C4-2B (cell line): Measurements from ENCODE around the gene ZNF778.

Experiments
- H3K27ac ChIP-seq: fragments of 450-650 bp; 2 replicates; pipeline ENCODE4 v1.5.1; 2017
- CTCF ChIP-seq: fragments of 450-650 bp; conservative IDR thresholded peaks from 2 replicates; pipeline ENCODE4 v1.5.1; 2017; ENCODE audit warnings: mild to moderate bottlenecking
- ZFX ChIP-seq: fragments of 450-650 bp; IDR thresholded peaks from 2 replicates; pipeline ENCODE4 v1.6.1; 2017

ZNF778 gene

GRCh38 chr16:89217388-89218191, at the start of gene ZNF778:
Gene ZNF778, plus strand, starts transcription at chr16:89217703. Its CDS starts 3,425 bp downstream, at chr16:89221128.
- peak; percentile 91 for TF ChIP-seq ZFX
- no peak for TF ChIP-seq CTCF
- H3K27ac ChIP-seq: peak within 1 kb of the TSS; percentile 89

GRCh38 chr16:89168381-89169189, 48.9 kb upstream of the ZNF778 start:
- no peak for TF ChIP-seq ZFX
- TF ChIP-seq CTCF: peak; percentile 19
- no peak overlapping the region for H3K27ac ChIP-seq

GRCh38 chr16:89169778-89170177, 47.7 kb upstream of the ZNF778 start:
- no peak overlapping the region for H3K27ac ChIP-seq
- TF ChIP-seq ZFX (no peak), CTCF (no peak)

- no peak for TF ChIP-seq CTCF
Observed at GRCh38 chr16:89170346-89171215, 46.9 kb upstream of the ZNF778 start.

DNA sequence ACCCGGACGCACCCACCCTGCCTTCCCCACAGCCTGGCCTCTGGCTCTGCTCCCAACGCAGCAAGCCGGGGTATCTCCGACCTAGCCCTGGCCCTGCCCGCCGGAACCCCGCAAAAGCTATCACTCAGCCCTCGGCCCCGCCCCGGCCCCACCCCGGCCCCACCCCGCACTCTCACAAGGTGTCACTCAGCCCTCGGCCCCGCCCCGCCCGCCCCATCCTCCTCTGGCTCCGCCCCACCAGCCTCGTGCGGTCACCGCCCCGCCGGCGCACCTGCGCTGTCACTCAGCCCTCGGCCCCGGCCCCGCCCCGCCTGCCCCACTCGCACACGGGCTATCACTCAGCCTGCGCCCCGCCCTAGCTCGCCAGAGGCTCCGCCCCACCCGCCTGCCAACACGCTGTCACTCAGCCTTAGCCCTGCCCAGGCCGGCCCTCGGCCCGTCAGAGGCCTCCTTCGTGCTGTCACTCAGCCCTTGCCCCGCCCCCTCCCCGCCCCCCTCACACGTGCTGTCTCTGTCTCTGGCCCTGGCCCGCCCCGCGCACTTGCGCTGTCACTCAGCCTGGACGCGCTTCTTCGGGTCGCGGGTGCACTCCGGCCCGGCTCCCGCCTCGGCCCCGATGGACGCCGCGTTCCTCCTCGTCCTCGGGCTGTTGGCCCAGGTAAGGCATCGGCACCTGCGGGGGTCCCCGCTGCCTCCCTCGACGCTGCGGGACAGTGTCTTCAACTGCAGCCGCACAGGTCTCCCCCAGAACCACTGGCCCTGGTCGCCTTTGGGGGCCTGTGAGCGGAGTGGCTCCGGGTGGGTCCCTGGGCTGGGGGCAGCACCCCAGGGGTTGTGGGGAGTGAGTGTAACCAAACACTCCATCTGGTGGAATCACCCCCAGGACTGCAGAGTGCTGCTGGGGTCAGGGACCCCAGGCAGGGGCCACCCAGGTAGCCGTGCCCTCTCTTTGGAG, 46.0 kb upstream of the ZNF778 start, which contains the start of gene CDH15:
Gene CDH15, plus strand, starts transcription at position 533 of the 955 bp plus-strand sequence. Its CDS starts 84 bp downstream, at position 617.
- TF ChIP-seq CTCF (no peak), ZFX (no peak)
- H3K27ac ChIP-seq: peak within 1 kb of the TSS; percentile 48

More at GRCh38 chr16:89170346-89171215, 46.9 kb upstream of the ZNF778 start:
- no peak overlapping the region for H3K27ac ChIP-seq

GRCh38 chr16:89172171-89172527, 45.4 kb upstream of the ZNF778 start:
- H3K27ac ChIP-seq: peak overlapping the region; percentile 48
- TF ChIP-seq ZFX (no peak), CTCF (no peak)
